H1 (cell line): Measurements from ENCODE around the gene BUD23. TPM values are rescaled to one million over a fixed set of nuclear protein-coding genes. Genes with fewer than 3 reads are reported as not detected.

ENCODE experiments used
- GABPA ChIP-seq: IDR thresholded peaks from 2 replicates; pipeline ENCODE4 v1.6.1; 2011; ENCODE audit warnings: mild to moderate bottlenecking, low read length, moderate library complexity, borderline replicate concordance; ENCODE audit not compliant: insufficient read depth
- HDAC2 ChIP-seq, 2 experiments: fragments of 300-600 bp in 1 of 2; sonication (generic) in 1 of 2; IDR thresholded peaks; 2 replicates each; pipeline ENCODE4 v1.6.1; 2011 to 2012; ENCODE audit warnings: low read depth in 2 of 2, low read length in 2 of 2, mild to moderate bottlenecking in 2 of 2, moderate library complexity in 2 of 2, borderline replicate concordance in 1 of 2, inconsistent platforms in 1 of 2
- HDAC6 ChIP-seq: IDR thresholded peaks from one replicate; pipeline ENCODE4 v1.7.1; 2012; ENCODE audit warnings: low read depth, mild to moderate bottlenecking, inconsistent platforms, low read length, moderate library complexity
- RAD21 ChIP-seq, 2 experiments: IDR thresholded peaks in 1 of 2; conservative IDR thresholded peaks in 1 of 2; 2 replicates each; pipeline ENCODE4 v1.6.1; 2011; ENCODE audit warnings: low read depth in 2 of 2, low read length in 2 of 2, improper control_type of control experiment in 1 of 2, inconsistent platforms in 1 of 2, mild to moderate bottlenecking in 1 of 2, moderate library complexity in 1 of 2
- polyA plus RNA-seq, 7 experiments: library from polyadenylated mRNA; depleted of rRNA in 3 of 7; stranded (reverse) in 5 of 7; unstranded in 2 of 7; fragments of >200 nt in 5 of 7; fragments of 200-250 nt in 2 of 7; gene quantifications; 1 replicate in 5 of 7; 2 replicates in 1 of 7; 4 replicates in 1 of 7; pipeline versions ENCODE4 v1.2.1 to v1.2.3, GENCODE V29; 2011 to 2013; ENCODE audit warnings: missing spikeins in 2 of 7, mixed read lengths in 2 of 7
- total RNA-seq: library from RNA; stranded (reverse); fragmentation: NEBNext Ultra II Directional; extraction: Animal tissue kit (Norgen Biotek cat#: 25700); gene quantifications from 2 replicates; pipeline ENCODE4 v1.2.1, GENCODE V29; 2021

BUD23 gene
- total and polyA plus RNA-seq, 2 of the 8 experiments (the other 6 are each of a cell fraction or from before 2014, with no cell fraction given): 72.3 to 78.4 TPM

DNA sequence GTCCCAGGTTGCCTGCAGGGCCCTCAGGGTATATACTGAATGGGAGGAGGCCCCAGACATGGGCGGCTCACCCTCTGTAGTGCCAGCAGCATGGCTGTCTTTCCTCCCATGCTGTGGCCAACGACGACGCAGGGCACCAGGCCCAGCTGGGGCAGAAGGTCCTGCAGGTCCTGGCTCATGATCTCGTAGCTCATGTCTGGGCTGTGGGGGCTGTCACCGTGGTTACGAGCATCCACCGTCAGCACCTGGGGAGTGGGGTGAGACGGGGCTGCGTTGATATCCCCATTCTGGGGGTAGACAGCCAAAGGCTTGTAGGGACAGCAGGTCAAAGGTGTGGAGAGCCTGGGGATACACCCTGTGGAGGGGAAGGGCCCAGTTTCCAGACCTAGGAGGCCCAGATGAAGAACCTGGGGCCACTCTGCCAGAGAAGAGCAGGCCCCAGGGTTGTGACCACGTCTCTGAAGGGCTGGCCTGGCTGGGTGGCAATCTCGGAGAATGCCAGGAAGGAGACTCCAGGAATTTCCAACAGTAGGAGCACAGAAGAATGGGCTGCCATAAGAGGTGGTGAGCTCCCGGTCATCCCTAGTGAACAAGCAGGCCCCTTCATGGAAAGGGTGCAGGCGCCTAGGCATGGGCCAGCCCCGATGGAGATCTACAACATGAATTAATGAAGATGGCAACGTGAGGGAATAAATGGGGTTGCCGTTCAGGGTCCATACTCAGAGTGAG lies 54.3 kb downstream of the BUD23 start (continued):
- TF ChIP-seq HDAC2 (IDR thresholded peaks at IDR 0.05; ENCODE audit: borderline replicate concordance in 1 of 2, low read depth in 2 of 2, low read length in 2 of 2): no peak
- TF ChIP-seq GABPA: no peak
- no peak for TF ChIP-seq HDAC6
- TF ChIP-seq RAD21 (IDR thresholded peaks at IDR 0.05 in 1 of 2, conservative IDR thresholded peaks at IDR 0.05 in 1 of 2; ENCODE audit: low read depth in 2 of 2, low read length in 2 of 2): no peak
